ENCODE measurements around the gene WASHC2C.
A peak's percentile ranks its signal among the peaks of the same experiment; 100 is the strongest.
"Not testable (repeated sequence)": the region's sequence is repeated elsewhere in the genome, so short reads cannot be mapped to it uniquely, and the experiment has no call there.

Gene WASHC2C, protein sequence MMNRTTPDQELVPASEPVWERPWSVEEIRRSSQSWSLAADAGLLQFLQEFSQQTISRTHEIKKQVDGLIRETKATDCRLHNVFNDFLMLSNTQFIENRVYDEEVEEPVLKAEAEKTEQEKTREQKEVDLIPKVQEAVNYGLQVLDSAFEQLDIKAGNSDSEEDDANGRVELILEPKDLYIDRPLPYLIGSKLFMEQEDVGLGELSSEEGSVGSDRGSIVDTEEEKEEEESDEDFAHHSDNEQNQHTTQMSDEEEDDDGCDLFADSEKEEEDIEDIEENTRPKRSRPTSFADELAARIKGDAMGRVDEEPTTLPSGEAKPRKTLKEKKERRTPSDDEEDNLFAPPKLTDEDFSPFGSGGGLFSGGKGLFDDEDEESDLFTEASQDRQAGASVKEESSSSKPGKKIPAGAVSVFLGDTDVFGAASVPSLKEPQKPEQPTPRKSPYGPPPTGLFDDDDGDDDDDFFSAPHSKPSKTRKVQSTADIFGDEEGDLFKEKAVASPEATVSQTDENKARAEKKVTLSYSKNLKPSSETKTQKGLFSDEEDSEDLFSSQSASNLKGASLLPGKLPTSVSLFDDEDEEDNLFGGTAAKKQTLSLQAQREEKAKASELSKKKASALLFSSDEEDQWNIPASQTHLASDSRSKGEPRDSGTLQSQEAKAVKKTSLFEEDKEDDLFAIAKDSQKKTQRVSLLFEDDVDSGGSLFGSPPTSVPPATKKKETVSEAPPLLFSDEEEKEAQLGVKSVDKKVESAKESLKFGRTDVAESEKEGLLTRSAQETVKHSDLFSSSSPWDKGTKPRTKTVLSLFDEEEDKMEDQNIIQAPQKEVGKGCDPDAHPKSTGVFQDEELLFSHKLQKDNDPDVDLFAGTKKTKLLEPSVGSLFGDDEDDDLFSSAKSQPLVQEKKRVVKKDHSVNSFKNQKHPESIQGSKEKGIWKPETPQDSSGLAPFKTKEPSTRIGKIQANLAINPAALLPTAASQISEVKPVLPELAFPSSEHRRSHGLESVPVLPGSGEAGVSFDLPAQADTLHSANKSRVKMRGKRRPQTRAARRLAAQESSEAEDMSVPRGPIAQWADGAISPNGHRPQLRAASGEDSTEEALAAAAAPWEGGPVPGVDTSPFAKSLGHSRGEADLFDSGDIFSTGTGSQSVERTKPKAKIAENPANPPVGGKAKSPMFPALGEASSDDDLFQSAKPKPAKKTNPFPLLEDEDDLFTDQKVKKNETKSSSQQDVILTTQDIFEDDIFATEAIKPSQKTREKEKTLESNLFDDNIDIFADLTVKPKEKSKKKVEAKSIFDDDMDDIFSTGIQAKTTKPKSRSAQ (N-terminal part only)

DNA sequence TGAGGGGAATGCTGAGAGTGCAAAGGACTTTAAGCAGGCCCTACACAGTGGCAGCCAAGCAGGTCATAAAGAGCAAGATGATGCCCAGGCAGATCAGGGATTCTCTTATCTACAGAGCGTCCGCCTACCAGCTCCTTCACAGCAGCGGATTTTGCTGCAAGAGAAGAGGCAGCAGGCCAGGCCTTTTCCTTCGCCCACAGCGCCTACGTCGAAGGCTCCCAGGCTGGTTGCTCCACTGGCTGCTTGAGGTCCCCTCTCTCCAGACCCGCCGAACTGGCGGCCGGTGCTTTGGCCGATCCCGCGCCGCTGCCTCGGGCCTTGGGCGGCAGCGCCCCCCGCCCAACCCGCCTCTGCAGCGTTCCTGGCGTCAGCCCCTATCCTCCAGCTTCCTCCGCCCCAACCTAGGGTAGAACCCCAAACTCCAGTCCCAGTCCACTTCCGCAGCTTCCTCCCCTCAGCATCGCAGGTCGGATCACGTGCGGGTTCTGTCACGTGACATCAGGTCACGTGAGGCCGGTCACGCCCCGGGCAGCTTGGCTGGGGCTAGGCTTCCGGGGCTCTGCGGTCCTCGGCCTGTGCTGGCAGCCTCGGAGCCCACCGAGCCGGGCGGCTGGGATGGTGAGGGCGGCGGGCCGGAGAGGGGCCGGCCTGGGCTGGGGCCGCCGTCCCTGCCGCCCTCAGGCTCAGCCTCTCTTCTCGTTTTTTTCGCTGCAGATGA is at the start of gene WASHC2C:
Gene WASHC2C (plus strand): TSS at position 564 of the 718 bp plus-strand sequence. CDS start 52 bp downstream, at position 616.
- DNase-seq (ENCODE audit: low spot score): peak; percentile 13

DNA sequence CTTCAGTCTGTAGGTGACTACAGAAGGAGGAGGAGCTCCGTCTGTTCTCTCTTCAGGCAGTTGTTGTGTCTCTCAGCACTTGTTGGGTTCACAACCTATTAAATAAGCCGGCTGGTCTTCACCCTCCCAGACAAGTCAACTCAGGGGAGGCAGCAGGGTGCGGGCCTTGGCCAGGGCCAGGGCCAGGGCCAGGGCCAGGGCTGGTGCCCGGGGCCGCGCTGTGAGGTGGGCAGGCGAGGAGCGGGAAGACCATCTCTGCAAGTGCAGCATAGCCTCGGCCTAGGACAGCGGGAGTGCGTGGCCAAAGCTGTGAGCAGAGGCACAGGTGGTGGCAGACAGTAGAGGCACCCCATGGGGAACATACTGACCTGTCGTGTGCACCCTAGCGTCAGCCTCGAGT is 48.6 kb upstream of the WASHC2C start:
- DNase-seq (ENCODE audit: low spot score): not testable (repeated sequence)

DNA sequence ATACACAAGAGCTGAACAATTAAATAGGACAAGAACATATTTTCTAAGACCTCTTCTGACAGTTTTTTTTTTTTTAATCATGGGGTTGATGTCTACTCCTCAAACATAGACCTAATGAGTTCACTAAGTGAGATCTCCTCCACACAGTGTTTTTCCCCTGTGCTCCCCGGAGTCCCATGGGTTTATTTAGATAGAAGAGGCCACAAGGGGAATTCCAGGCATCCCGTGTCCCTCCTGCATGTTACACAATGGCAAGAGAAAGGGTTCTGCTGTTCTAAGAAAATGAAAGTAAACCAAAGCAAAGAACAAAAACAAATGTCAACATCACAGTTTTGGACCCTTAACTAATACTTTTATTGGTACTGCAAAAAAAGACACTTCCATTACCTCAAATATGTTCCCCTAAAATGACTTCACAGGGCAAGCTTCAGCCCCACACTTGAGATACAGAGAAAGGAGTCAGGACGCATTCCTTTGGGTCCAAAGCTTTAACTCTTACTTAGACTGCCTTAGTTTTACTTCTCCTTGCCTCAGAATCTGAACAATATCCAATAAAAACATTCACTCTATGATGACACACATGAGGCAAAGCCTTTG is 16.8 kb upstream of the WASHC2C start:
- not testable (repeated sequence) for DNase-seq (ENCODE audit: low spot score)

DNA sequence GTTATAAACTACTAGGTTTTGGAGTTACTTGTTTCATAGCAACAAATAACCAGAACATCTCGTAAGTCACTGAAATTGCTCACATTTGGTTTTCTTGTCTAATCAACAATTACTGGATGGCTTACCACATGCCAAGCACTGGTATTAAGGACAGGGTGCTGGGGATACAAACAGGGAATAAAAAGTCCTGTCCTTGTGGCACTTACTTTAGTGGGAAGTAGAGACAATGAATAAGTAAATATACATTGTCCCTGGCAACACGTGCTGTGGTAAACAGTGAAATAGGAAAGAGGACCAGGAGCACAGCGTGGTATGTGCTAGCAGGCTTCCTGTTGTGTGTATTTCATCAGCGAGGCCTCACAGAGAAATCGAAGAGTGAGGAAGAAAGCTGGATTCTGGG is 15.8 kb upstream of the WASHC2C start:
- DNase-seq (ENCODE audit: low spot score): not testable (repeated sequence)

DNA sequence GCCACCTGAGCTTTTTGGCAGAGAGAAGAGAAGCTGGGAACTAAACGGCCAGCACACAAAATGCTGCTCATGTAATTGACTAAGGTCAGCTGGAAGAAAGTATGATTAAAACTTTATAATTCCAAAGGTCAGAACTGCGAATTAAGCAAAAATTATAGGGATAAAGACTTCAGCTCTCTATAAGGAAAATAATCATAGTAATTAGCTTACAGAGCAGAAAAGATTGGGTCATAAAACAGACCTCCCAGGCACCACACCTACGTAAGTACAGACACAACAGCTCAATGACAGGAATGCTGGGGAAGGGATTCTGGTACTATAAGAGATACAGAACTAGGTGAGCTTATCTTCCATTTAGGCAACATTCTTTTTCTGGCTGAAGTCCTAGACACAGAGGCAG is 10.0 kb upstream of the WASHC2C start:
- not testable (repeated sequence) for DNase-seq (ENCODE audit: low spot score)

DNA sequence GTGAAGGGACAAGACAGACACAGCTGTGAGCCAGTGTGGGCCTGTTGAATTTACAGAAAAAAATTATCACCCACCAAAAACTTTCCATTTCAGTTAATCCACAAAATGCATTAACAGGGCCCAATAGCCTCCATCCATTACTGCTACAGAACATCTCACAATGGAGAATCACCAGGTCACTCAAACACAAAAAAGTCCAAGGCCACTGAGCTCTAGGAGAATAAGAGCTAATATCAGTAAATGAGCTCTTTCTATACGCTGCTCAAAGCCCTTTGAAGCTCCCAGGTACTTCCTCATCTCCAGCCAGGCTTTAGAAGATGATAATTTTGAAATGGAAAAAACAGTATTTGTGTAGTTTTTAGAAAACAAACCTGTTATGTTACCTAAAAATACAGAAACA is 9.4 kb upstream of the WASHC2C start:
- not testable (repeated sequence) for DNase-seq (ENCODE audit: low spot score)

DNA sequence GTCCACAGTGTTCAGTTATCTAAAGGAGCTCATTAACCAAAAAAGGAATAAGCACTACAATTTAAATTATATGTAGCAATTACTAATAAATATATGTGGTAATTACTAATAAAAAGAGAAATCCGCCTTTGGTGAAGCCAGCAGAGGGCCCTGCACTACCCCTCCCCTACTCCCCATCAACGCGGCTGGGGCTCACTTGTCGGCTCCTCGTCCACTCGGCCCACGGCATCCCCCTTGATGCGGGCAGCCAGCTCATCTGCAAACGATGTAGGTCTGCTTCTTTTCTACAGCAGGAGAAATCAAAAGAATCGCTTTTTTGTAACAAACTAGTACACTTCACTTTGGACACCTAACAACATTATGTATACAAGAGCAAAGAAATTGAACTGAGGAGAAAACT is 5.6 kb upstream of the WASHC2C start:
- DNase-seq (ENCODE audit: low spot score): not testable (repeated sequence)

DNA sequence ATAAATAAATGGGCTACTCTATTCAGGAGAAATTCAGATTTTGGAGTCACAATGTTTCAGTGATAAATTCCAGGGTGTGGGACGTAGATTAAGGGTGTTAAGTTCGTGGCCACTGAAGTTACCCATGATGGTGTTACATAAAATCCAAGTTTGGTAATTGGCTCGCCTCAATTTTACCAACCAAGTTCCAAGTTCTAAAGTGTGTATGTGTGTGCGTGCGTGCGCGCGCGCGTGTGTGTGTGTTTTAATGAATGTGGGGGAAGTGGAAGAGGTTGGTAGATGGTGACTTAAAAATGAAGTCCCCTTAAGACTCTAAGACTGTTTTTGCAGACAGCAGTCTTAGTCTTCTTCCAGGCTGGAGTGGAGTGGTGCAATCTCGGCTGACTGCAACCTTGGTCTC is 3.2 kb upstream of the WASHC2C start:
- not testable (repeated sequence) for DNase-seq (ENCODE audit: low spot score)

DNA sequence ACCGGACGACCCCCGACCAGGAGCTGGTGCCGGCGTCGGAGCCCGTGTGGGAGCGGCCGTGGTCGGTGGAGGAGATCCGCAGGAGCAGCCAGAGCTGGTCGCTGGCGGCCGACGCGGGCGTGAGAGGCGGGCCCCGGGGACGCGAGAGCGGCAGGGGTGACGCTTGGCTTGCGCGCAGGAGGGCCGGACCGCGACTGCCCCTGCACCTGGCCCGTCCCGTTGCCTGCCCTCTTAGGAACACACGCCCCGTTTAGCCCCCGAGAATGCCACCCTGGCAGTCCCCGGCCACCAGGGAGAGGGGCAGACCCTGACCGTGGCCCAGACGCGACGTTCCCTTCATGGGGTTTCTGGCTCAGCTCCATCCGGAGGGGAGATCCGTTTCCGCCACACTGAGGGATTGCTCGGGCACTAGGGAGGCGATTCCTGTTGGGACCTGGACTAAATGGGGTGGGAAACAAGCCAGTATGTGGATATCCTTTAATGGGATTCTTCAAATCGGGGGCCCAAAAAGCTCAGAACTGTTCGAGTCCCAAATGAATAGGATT is 427 bp downstream of the WASHC2C start:
- DNase-seq (ENCODE audit: low spot score): not testable (repeated sequence)

DNA sequence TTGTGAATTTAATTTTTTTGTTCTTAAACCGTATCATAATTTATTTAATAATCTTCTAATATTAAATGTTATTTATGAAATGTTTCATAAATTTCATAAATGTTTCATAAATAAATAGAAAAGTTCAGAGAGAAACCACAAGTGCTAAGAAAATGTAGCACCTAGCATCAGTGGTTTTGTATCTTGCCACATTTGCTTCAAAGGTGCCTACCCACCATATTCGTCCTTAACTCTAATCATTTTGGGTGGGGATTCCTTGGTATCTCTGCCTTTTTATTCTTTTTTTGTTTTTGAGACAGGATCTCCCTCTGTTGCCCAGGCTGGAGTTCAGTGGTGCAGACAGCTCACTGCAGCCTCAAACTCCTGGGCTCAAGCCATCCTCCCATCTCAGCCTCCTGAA is 7.4 kb downstream of the WASHC2C start:
- DNase-seq (ENCODE audit: low spot score): not testable (repeated sequence)

DNA sequence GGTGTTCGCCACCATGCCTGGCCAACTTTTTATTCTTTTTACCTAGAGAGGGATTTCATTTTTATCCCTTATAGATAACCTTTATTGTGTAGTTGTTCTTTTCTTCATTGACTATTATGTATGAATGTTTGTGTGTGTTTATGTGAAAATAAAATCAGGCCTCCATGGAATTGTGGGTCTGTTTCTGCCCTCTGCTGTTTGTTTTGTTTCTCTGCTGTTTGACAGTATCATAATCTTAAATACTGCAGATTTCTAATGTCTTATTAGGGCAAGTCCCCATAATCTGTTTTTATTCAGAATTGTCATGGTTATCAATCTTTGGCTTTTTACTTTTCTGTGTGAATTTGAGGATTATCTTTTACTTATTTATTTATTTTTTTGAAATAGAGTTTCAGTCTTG is 7.8 kb downstream of the WASHC2C start:
- DNase-seq (ENCODE audit: low spot score): not testable (repeated sequence)

DNA sequence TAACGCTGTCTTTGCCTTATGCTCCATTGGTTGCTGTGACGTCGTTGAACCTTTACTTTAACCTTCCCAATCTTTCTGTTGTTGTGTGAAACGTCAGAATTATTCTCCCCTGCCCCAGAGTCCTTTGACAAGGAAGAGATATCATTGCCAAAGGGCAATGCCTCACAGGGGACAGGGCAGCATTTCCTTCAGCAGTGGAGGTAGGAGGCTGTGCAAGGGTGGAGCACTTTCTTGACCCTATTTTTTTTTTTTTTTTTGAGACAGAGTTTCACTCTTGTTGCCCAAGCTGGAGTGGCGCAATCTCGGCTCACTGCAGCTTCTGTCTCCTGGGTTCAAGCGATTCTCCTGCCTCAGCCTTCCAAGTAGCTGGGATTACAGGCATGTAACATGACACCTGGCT is 14.5 kb downstream of the WASHC2C start:
- DNase-seq (ENCODE audit: low spot score): not testable (repeated sequence)

DNA sequence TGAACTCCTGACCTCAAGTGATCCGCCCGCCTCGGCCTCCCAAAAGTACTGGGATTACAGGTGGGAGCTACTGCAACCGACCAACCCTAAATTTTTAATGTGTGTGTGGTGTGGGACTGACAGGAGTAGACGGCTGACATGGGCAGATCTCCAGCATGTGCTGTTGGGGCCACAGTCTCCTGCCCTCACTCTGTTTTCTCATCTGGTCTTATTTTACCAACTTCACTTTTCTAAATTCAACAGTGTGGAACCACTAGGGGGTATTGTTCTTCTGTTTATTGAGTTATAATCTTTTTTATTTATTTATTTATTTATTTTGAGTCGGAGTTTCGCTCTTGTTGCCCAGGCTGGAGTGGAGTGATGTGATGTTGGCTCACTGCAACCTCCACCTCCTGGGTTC is 14.9 kb downstream of the WASHC2C start:
- not testable (repeated sequence) for DNase-seq (ENCODE audit: low spot score)

DNA sequence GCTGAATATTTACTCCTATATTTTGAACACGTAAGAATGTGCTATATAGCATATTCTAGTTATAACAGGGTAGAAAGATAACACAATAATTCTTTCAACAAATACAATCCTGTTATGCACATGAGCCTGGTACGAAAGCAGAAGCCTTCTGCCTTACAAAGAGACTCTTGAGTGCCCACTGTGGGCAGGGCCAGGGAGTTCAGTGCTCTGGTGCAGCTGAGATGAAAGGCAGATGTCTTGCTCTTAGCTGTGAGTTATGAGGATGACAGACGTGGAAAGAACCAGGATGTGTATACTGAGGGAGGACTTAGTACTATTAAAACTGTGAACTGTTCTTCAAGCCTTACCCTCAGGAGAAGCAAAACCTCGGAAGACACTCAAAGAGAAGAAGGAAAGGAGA is 24.1 kb downstream of the WASHC2C start:
- DNase-seq (ENCODE audit: low spot score): not testable (repeated sequence)

DNA sequence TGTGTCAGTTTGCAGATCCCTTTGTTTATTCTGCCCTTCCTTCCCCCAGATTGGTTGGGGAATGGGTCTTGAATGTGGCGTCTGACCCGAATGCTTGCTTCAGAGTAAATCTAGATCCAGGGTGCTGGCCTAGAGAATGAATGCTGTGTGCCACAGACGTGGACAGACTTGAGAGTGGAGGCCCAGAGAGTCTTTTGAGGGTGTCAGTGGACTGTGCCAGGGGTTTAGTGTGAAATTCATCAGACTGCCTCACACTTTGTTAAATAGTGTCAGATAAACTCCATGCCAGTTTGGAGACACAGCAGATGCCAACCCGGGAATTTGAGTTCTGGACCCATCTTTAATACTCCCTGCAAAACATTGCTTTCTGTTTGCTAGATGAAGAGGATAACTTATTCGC is 25.1 kb downstream of the WASHC2C start:
- DNase-seq (ENCODE audit: low spot score): not testable (repeated sequence)

DNA sequence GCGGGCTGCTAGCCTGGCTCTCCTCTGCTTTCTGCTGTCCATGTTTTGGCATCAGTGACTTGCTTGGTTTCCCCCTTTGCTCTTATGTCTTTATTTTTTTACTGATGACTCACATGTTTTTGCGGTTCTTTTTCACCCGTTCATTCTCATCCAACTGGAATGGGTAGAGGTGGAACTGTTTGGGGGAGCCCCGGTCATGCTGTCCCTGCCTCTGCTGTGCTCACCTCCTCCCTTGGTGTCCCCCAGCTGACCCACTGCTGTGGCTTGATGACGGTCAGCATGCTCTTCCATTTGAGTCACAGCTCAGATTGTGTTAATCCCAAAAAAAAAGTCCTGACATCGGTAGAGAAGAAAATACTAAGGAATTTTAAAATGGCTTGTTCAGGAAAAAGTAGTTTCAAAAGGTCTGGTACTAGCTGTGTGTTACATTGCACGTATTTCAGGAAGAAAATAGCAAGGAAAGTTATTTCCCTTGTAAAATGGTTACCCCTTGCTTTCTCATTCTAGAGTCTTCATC is 27.0 kb downstream of the WASHC2C start:
- DNase-seq (ENCODE audit: low spot score): not testable (repeated sequence)

DNA sequence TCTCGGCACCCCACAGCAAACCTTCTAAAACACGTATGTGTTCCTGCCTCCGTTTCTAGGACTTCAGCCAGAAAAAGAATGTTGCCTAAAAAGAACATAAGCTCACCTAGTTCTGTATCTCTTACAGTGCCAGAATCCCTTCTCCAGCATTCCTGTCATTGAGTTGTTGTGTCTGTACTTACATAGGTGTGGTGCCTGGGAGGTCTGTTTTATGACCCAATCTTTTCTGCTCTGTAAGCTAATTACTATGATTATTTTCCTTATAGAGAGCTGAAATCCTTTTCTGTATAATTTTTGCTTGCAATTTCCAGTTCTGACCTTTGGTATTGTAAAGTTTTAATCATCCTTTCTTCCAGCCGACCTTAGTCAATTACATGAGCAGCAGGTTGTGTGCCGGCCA is 28.0 kb downstream of the WASHC2C start:
- not testable (repeated sequence) for DNase-seq (ENCODE audit: low spot score)

DNA sequence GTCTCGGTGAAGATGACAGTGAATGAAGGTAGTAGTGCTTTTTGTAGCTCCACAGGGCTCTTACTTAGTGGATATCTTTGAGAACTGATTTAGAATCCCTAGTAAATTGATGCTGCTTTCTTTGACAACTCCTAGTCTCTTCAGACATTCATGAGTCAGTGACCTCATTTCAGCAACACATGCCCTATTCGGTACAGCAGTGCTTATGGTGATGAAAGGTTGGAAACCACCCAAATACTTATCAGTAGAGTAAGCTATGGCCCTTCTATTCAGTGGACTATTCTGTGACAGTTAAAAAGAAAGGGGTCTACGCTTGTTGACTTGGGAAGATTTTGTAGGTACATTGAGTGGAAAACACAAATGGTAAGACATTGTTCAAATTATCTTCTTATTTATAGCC is 29.0 kb downstream of the WASHC2C start:
- not testable (repeated sequence) for DNase-seq (ENCODE audit: low spot score)

DNA sequence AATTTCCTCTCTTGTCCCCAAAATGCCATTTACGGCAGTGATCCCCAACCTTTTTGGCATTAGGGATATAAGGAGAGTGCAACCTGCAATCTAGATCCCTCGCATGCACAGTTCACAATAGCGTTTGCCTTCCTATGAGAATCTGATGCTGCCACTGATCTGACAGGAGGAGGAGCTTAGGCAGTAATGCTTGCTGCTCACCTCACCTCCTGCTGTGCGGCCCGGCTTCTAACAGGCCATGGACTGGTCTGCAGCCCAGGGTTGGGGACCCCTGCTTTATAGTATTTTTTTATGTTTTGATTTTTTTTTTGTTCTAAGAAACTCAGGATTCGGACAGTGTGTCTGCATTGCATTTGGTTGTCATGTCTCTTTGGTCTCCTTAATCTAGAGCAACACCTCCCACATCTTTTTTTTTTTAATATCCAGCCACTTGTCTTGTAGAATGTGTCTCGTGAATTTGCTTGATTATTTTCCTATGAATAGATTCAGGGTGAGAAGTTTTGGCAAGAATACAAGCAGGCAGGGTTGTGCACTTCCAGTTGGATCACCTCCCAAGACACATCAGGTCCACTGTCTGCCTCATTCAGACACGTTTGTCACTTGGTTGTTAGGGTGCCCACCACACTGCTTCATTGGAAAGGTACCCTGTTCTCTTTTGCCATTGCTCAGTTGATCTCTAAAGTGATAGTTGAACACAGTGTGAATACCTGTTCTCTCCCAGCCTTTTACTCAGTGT is 30.8 kb downstream of the WASHC2C start:
- DNase-seq (ENCODE audit: low spot score): not testable (repeated sequence)

DNA sequence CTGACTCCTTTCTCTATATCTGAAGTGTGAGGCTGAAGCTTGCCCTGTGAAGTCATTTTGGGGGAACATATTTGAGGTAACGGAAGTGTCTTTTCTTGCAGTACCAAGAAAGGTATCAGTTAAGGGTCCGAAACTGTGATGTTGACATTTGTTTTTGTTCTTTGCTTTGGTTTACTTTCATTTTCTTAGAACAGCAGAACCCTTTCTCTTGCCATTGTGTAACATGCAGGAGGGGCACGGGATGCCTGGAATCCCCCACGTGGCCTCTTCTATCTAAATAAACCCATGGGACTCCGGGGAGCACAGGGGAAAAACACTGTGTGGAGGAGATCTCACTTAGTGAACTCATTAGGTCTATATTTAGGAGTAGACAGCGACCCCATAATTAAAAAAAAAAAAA is 34.6 kb downstream of the WASHC2C start:
- not testable (repeated sequence) for DNase-seq (ENCODE audit: low spot score)

Data from HuH-7.5 (cell line).